HL-60 (cell line): Measurements from ENCODE around the gene TRIM7.

Source experiments
- CTCF ChIP-seq: IDR thresholded peaks from one replicate; pipeline ENCODE4 v1.5.1; 2011; ENCODE audit warnings: low read length, control low read depth, inconsistent platforms; ENCODE audit not compliant: insufficient read depth
- POLR2AphosphoS5 ChIP-seq: IDR thresholded peaks from 2 replicates; pipeline ENCODE4 v1.6.1; 2012; ENCODE audit warnings: low read depth

GRCh38 chr5:181156758-181157157, 48.2 kb downstream of the TRIM7 start:
- TF ChIP-seq CTCF = no peak
- TF ChIP-seq POLR2AphosphoS5 = no peak
